ENCODE results near the gene WAC. TPM values are rescaled to one million over a fixed set of nuclear protein-coding genes. Genes with fewer than 3 reads are reported as not detected.
"Not testable (repeated sequence)": the region's sequence is repeated elsewhere in the genome, so short reads cannot be mapped to it uniquely, and the experiment has no call there.

Gene WAC
- total RNA-seq, 2 donors from 2014 or later: 43.8 to 58.3 TPM

DNA sequence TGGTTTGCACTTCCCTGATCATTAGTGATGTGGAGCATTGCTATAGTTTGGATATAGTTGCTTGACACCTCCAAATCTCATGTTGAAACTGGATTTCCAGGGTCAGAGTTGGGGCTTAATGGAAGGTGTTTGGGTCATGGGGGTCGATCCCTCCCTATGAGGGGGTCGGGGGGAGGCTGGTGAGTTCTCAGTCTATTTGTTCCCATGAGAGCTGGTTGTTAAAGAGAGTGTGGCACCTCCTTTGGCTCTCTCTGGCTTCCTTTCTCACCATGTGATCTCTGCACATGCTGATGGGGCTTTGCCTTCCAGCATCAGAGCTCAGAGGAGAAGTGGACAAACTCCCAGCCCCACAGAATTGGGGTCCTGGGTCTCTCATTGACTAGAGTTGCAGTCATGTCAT, 107.6 kb downstream of the WAC start:
- Histone ChIP-seq H3K27ac (no peak overlapping the region), H3K4me3 (no peak overlapping the region), H3K27me3 (no peaks in the 10 kb centered on the region), H3K4me1 (no peaks in the 10 kb centered on the region), H3K36me3 (replicated peaks in 1 of 2; ENCODE audit: insufficient read depth in 1 of 2, low read depth in 2 of 2) (no peaks in the 10 kb centered on the region), H3K9me3 (no peaks in the 10 kb centered on the region)
- TF ChIP-seq, protein P1, sequence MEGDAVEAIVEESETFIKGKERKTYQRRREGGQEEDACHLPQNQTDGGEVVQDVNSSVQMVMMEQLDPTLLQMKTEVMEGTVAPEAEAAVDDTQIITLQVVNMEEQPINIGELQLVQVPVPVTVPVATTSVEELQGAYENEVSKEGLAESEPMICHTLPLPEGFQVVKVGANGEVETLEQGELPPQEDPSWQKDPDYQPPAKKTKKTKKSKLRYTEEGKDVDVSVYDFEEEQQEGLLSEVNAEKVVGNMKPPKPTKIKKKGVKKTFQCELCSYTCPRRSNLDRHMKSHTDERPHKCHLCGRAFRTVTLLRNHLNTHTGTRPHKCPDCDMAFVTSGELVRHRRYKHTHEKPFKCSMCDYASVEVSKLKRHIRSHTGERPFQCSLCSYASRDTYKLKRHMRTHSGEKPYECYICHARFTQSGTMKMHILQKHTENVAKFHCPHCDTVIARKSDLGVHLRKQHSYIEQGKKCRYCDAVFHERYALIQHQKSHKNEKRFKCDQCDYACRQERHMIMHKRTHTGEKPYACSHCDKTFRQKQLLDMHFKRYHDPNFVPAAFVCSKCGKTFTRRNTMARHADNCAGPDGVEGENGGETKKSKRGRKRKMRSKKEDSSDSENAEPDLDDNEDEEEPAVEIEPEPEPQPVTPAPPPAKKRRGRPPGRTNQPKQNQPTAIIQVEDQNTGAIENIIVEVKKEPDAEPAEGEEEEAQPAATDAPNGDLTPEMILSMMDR (IDR thresholded peaks at IDR 0.05): no peak
- no peak for TF ChIP-seq POLR2A (IDR thresholded peaks at IDR 0.05)
- no peak for ATAC-seq
- intact Hi-C loops (cut with DNase I): no loop called here
- DNase-seq: no peak
- WGBS, 2 donors: 30 to 72% methylated on average over 2 of the region's 2 CpGs

DNA sequence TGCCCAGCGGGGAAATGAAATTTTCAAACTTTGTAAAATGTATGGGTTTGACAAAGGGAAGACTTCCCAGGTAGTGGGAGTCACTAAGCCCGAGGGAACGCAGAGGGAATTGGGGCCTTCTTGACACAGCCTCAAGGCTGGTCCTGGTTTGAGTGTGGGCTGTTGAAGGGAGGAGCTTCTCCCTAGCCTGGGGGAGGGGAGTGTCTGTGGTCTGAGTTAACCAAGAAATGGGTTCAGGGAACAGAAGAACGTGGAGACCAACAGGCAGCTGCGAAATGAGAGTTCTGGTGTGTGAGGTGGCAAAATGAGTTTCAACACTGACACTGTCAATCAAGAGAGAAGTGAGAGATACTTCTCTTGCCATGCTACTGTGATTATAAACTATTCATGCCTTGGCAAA, 111.7 kb downstream of the WAC start:
- TF ChIP-seq POLR2A (IDR thresholded peaks at IDR 0.05): no peak
- TF ChIP-seq, protein P1 (IDR thresholded peaks at IDR 0.05): no peak
- Histone ChIP-seq H3K27me3 (no peaks in the 10 kb centered on the region), H3K36me3 (replicated peaks in 1 of 2; ENCODE audit: insufficient read depth in 1 of 2, low read depth in 2 of 2) (no peaks in the 10 kb centered on the region), H3K4me1 (no peaks in the 10 kb centered on the region), H3K27ac (no peak overlapping the region), H3K9me3 (no peaks in the 10 kb centered on the region), H3K4me3 (no peak overlapping the region)
- ATAC-seq: no peak
- DNase-seq: no peak
- 79 to 84% methylated on average over 4 to 5 of the region's 5 CpGs for WGBS, 2 donors
- intact Hi-C loops (cut with DNase I): no loop called here

DNA sequence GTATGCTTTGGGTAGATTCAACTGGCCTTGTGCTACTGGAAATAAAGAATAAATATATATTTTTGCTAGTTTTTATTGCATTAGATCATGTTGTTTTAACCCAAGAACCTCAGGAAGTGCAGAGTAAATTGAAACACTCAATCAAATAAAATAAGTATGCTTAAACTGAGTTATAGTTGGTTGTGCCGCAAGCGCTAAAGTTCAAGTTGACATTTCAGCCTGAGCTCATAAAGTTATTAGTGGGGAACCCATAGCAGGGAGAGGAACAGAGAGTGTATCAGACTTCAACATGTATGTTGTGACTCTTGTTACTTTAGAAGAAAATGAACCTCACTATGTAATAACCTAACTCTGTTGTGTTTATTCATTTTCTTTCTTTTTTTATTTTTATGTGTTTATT, 119.2 kb downstream of the WAC start:
- intact Hi-C loops (cut with DNase I): no loop called here
- no peak for ATAC-seq
- H3K36me3 ChIP-seq (replicated peaks in 1 of 2; ENCODE audit: insufficient read depth in 1 of 2, low read depth in 2 of 2): no peaks in the 10 kb centered on the region
- no peaks in the 10 kb centered on the region for H3K27me3 ChIP-seq
- WGBS, 2 donors: 48 to 94% methylated on average over 2 of the region's 2 CpGs
- TF ChIP-seq, protein P1 (IDR thresholded peaks at IDR 0.05): no peak
- TF ChIP-seq POLR2A (IDR thresholded peaks at IDR 0.05): no peak
- no peak overlapping the region for H3K4me3 ChIP-seq
- H3K4me1 ChIP-seq: no peaks in the 10 kb centered on the region
- no peak for DNase-seq
- no peaks in the 10 kb centered on the region for H3K9me3 ChIP-seq
- H3K27ac ChIP-seq: no peak overlapping the region

DNA sequence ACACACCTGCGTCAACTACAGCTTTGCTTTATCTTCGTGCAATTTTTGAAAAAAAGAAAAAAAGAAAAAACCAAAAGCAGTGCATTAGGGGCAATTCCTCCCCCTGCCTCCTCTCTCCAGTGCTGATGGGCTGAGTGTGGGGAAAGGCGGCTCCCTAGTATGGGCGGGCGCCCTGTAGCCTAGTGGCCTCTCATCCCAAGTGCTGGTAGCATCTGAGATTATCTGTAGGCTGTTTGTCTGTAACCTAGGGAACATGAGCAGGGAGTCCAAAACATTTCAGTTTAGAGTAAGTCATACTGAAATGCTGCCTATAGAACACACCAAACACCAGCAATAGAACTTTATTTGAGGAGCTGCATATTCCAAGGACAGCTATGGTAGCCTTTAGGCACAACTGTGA, 119.8 kb downstream of the WAC start:
- H3K4me3 ChIP-seq: no peak overlapping the region
- intact Hi-C loops (cut with DNase I): no loop called here
- no peaks in the 10 kb centered on the region for H3K9me3 ChIP-seq
- DNase-seq (no peak), ATAC-seq (no peak)
- H3K36me3 ChIP-seq (replicated peaks in 1 of 2; ENCODE audit: insufficient read depth in 1 of 2, low read depth in 2 of 2): no peaks in the 10 kb centered on the region
- H3K4me1 ChIP-seq: no peaks in the 10 kb centered on the region
- WGBS, 2 donors: 86 to 91% methylated on average over 5 of the region's 5 CpGs
- TF ChIP-seq, protein P1 (IDR thresholded peaks at IDR 0.05): no peak
- TF ChIP-seq POLR2A (IDR thresholded peaks at IDR 0.05): no peak
- no peaks in the 10 kb centered on the region for H3K27me3 ChIP-seq
- no peak overlapping the region for H3K27ac ChIP-seq

DNA sequence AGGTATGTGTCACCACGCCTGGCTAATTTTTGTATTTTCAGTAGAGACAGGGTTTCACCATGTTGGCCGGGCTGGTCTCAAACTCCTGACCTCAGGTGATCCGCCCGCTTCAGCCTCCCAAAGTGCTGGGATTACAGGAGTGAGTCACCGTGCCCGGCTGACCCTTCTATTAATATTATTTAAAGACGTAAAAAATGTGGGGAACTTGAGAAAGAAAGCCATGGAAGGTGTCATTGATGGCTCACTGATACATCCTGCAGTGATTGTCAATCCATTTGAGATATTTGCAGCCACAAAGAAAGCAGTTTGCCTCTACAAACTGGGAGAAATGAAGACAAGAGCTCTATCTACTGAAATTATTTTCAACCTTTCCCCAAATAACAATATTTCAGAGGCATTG, 125.9 kb downstream of the WAC start:
- H3K27me3 ChIP-seq; ATAC-seq; intact Hi-C loops (cut with DNase I); H3K27ac ChIP-seq; H3K4me3 ChIP-seq; H3K9me3 ChIP-seq; H3K4me1 ChIP-seq; H3K36me3 ChIP-seq (replicated peaks in 1 of 2; ENCODE audit: insufficient read depth in 1 of 2, low read depth in 2 of 2); DNase-seq: not testable (repeated sequence)
- WGBS, 2 donors: 76 to 87% methylated on average over 7 of the region's 7 CpGs

Measured in body of pancreas (tissue), 4 donors.